ENCODE data around the gene KSR1. TPM values are rescaled to one million over a fixed set of nuclear protein-coding genes. Genes with fewer than 3 reads are reported as not detected.
A peak's percentile ranks its signal among the peaks of the same experiment; 100 is the strongest.

Gene KSR1
- total RNA-seq, 1 donor from 2014 or later: 90.2 TPM

DNA sequence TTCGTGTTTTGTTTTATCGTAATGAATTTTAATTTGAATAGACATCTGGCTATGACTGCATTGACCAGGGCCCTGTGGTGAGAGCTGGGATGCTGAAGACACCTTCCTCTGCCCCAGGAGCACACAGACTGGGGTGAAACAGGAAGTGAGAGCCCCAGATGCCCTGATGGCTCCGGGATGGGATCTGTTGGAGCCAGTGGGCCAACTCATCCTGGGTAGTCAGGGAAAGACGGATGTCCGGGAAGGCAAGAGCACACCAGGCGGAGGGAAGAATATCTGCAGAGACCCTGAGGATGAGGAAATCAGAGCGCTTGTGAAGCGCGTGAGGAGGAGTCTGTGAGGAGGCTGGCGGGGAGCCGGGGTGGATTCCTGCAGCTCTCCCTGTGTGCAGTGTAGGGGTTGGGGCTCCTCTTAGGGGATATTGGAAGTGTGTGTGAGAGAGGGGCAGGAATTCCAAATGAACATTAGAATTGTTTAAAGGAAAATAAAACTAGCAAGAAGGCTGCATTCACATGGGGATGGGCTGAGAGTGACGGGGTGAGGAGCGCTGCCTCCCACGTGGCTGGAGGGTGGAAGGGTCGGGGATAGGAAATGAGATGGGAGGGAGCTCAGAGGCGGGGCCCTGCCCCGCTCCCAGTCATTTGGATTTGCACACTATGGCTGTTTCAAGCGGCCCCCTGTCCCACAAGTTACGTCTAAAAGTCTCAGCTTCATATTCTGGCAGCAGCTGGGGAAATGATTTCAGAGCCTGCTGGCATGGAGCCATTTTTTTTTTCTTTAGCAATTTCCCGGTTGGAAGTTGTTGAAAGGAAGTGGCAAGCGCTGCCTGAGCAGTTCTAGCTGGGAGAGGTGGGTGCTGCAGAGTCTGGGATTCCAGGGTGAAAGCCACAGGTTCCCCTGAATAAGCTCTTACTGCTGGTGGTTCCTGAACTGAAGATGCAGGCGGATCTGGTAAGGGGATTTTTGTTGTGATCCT is 103.5 kb downstream of the KSR1 start:
- peak overlapping the region; percentile 67 for H3K27ac ChIP-seq (ENCODE audit: low read depth, low read length)
- H3K4me3 Mint-ChIP-seq (ENCODE audit: unreplicated experiment): peak overlapping the region; percentile 11
- H3K79me2 ChIP-seq (ENCODE audit: insufficient read depth, low read length): peaks cover 44% of the 10 kb centered on the region

GRCh38 chr17:27560668-27561067 is 104.4 kb downstream of the KSR1 start:
- FAIRE-seq: no peak
- Histone ChIP-seq H3K27ac (ENCODE audit: low read depth, low read length) (peak overlapping the region; percentile 67), H3K9me3 (ENCODE audit: insufficient read depth, low read depth, low read length) (no peaks in the 10 kb centered on the region), H2AFZ (ENCODE audit: low read depth, low read length) (no peak overlapping the region), H3K4me2 (ENCODE audit: low read length) (peak overlapping the region; percentile 73), H3K79me2 (ENCODE audit: insufficient read depth, low read length) (peaks cover 45% of the 10 kb centered on the region), H4K20me1 (ENCODE audit: insufficient read depth, low read length) (no peaks in the 10 kb centered on the region), H3K4me3 (ENCODE audit: insufficient read depth, low read depth, low read length) (peak overlapping the region; percentile 13), H3K27me3 (ENCODE audit: insufficient read depth, low read length) (no peaks in the 10 kb centered on the region), H3K4me1 (ENCODE audit: insufficient read depth, low read length) (peaks cover 26% of the 10 kb centered on the region), H3K36me3 (ENCODE audit: insufficient read depth, low read length) (no peaks in the 10 kb centered on the region), H3K9ac (ENCODE audit: low read length) (peak overlapping the region; percentile 66)
- Mint-ChIP-seq H3K4me3 (ENCODE audit: unreplicated experiment) (no peak overlapping the region), H3K36me3 (ENCODE audit: low read depth, unreplicated experiment) (peaks cover 23% of the 10 kb centered on the region), H3K27ac (ENCODE audit: unreplicated experiment) (peak overlapping the region; percentile 75), H3K4me1 (ENCODE audit: low read depth, unreplicated experiment) (peaks cover 23% of the 10 kb centered on the region), H3K9me3 (ENCODE audit: unreplicated experiment) (no peaks in the 10 kb centered on the region), H3K27me3 (ENCODE audit: low read depth, unreplicated experiment) (no peaks in the 10 kb centered on the region)
- no peak for DNase-seq (ENCODE audit: low read depth)
- TF ChIP-seq CTCF (IDR thresholded peaks at IDR 0.05; ENCODE audit: insufficient read depth, low read depth, low read length): no peak
- TF ChIP-seq EZH2 (IDR thresholded peaks at IDR 0.05; ENCODE audit: insufficient read depth, low read length): no peak

More for the DNA sequence above, 103.5 kb downstream of the KSR1 start:
- no peaks in the 10 kb centered on the region for H3K27me3 ChIP-seq (ENCODE audit: insufficient read depth, low read length)
- H3K9ac ChIP-seq (ENCODE audit: low read length): peak overlapping the region; percentile 66
- Mint-ChIP-seq H3K9me3 (ENCODE audit: unreplicated experiment) (no peaks in the 10 kb centered on the region), H3K27me3 (ENCODE audit: low read depth, unreplicated experiment) (no peaks in the 10 kb centered on the region), H3K36me3 (ENCODE audit: low read depth, unreplicated experiment) (peaks cover 26% of the 10 kb centered on the region), H3K4me1 (ENCODE audit: low read depth, unreplicated experiment) (peaks cover 26% of the 10 kb centered on the region), H3K27ac (ENCODE audit: unreplicated experiment) (peak overlapping the region; percentile 75)
- H4K20me1 ChIP-seq (ENCODE audit: insufficient read depth, low read length): no peaks in the 10 kb centered on the region
- peak overlapping the region; percentile 73 for H3K4me2 ChIP-seq (ENCODE audit: low read length)
- no peak for TF ChIP-seq CTCF (IDR thresholded peaks at IDR 0.05; ENCODE audit: insufficient read depth, low read depth, low read length)
- TF ChIP-seq EZH2 (IDR thresholded peaks at IDR 0.05; ENCODE audit: insufficient read depth, low read length): no peak
- FAIRE-seq (no peak), DNase-seq (ENCODE audit: low read depth) (peak; percentile 87)
- H3K4me3 ChIP-seq (ENCODE audit: insufficient read depth, low read depth, low read length): peak overlapping the region; percentile 21
- peak overlapping the region; percentile 31 for H2AFZ ChIP-seq (ENCODE audit: low read depth, low read length)
- peaks cover 25% of the 10 kb centered on the region for H3K4me1 ChIP-seq (ENCODE audit: insufficient read depth, low read length)
- no peaks in the 10 kb centered on the region for H3K36me3 ChIP-seq (ENCODE audit: insufficient read depth, low read length)
- H3K9me3 ChIP-seq (ENCODE audit: insufficient read depth, low read depth, low read length): no peaks in the 10 kb centered on the region
